ENCODE measurements around the gene C7orf57.

C7orf57 gene

DNA sequence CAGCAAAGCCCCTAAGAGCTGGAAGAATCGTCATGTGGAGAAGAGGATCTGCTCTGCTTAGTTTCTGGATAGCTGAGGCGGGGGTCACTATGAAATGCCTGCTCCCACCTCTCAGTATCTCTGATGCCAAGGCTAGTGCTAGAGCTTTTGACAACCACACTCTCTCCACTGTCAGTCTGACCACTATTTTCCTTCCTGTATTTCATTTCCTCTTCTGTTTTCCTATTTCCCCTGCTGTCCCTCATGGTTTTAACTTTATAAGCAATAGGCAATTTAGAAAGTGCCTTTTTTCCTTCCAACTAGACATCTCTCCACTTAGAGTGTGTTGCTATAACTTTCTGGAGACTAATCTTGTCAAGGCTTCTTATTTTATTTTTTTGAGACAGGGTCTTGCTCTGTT is 23.6 kb downstream of the C7orf57 start:
- TF ChIP-seq, protein P1, sequence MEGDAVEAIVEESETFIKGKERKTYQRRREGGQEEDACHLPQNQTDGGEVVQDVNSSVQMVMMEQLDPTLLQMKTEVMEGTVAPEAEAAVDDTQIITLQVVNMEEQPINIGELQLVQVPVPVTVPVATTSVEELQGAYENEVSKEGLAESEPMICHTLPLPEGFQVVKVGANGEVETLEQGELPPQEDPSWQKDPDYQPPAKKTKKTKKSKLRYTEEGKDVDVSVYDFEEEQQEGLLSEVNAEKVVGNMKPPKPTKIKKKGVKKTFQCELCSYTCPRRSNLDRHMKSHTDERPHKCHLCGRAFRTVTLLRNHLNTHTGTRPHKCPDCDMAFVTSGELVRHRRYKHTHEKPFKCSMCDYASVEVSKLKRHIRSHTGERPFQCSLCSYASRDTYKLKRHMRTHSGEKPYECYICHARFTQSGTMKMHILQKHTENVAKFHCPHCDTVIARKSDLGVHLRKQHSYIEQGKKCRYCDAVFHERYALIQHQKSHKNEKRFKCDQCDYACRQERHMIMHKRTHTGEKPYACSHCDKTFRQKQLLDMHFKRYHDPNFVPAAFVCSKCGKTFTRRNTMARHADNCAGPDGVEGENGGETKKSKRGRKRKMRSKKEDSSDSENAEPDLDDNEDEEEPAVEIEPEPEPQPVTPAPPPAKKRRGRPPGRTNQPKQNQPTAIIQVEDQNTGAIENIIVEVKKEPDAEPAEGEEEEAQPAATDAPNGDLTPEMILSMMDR (IDR thresholded peaks at IDR 0.05; ENCODE audit: insufficient read depth, low read length, poor library complexity, severe bottlenecking), result no peak
- DNase-seq (ENCODE audit: extremely low read depth, insufficient read length), result no peak
- Histone ChIP-seq H3K27me3 (replicated peaks; ENCODE audit: control insufficient read depth, insufficient read depth, low read length) (no peaks in the 10 kb centered on the region), H3K4me3 (replicated peaks; ENCODE audit: low read depth, low read length) (no peak overlapping the region), H3K36me3 (ENCODE audit: control insufficient read depth, insufficient read depth, low read length) (no peaks in the 10 kb centered on the region)

DNA sequence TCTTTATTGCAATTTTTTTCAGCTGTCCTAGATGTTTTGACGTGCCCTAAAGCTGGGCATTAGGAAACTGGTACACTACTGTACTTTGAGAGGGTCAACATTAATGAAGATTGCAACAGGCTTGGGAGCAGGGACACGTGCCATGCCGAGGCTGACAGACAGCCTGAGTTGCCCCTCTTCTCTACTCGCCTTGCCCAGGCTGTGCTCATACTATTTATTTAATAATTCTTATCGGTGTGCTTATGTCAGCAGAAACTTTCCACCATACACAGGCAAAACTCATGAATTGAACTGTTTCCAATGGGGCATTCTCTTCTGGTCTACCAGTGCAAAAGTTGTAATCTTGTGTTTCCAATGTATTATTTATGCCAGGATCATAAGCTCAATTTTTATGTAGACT is 24.4 kb downstream of the C7orf57 start:
- Histone ChIP-seq H3K4me3 (replicated peaks; ENCODE audit: low read depth, low read length) (no peak overlapping the region), H3K36me3 (ENCODE audit: control insufficient read depth, insufficient read depth, low read length) (no peaks in the 10 kb centered on the region), H3K27me3 (replicated peaks; ENCODE audit: control insufficient read depth, insufficient read depth, low read length) (no peaks in the 10 kb centered on the region)
- TF ChIP-seq, protein P1 (IDR thresholded peaks at IDR 0.05; ENCODE audit: insufficient read depth, low read length, poor library complexity, severe bottlenecking), result no peak
- no peak for DNase-seq (ENCODE audit: extremely low read depth, insufficient read length)

DNA sequence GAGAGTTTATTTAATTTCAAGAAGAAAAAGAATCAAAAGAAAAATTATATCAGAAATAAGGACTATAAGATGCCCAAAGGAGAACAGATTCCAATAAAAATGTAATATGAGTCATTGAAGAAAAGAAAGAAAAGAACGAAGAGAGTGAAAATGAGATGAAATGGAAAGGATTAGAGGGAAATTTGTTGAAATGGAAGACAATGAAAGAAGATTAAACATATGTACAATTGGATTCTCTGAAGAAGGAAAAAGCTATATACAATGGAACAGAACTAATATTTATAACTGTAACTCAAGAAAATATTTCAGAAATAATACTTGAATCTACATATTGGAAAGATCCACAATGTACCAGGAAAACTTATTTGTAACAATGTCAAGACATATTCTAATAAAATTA is 28.6 kb downstream of the C7orf57 start:
- DNase-seq (ENCODE audit: extremely low read depth, insufficient read length), result no peak
- TF ChIP-seq, protein P1 (IDR thresholded peaks at IDR 0.05; ENCODE audit: insufficient read depth, low read length, poor library complexity, severe bottlenecking), result no peak
- Histone ChIP-seq H3K27me3 (replicated peaks; ENCODE audit: control insufficient read depth, insufficient read depth, low read length) (no peaks in the 10 kb centered on the region), H3K36me3 (ENCODE audit: control insufficient read depth, insufficient read depth, low read length) (no peaks in the 10 kb centered on the region), H3K4me3 (replicated peaks; ENCODE audit: low read depth, low read length) (no peak overlapping the region)

DNA sequence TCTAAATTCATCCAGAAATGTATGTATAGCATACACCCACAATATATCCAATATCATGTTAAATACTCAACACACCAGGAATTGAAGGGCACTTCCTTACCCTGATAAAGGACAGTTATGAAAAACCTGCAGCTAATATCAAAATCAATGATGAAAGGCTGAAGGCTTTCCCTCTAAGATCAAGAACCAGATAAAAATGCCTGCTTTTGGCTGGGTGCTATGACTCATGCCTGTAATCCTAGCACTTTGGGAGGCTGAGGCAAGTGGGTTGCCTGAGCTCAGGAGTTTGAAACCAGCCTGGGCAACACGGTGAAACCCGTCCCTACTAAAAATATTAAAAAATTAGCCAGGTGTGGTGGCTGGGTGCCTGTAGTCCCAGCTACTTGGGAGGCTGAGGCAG is 32.1 kb downstream of the C7orf57 start:
- H3K36me3 ChIP-seq (ENCODE audit: control insufficient read depth, insufficient read depth, low read length), result no peaks in the 10 kb centered on the region
- no peak for DNase-seq (ENCODE audit: extremely low read depth, insufficient read length)
- no peak overlapping the region for H3K4me3 ChIP-seq (replicated peaks; ENCODE audit: low read depth, low read length)
- TF ChIP-seq, protein P1 (IDR thresholded peaks at IDR 0.05; ENCODE audit: insufficient read depth, low read length, poor library complexity, severe bottlenecking), result no peak
- H3K27me3 ChIP-seq (replicated peaks; ENCODE audit: control insufficient read depth, insufficient read depth, low read length), result no peaks in the 10 kb centered on the region

DNA sequence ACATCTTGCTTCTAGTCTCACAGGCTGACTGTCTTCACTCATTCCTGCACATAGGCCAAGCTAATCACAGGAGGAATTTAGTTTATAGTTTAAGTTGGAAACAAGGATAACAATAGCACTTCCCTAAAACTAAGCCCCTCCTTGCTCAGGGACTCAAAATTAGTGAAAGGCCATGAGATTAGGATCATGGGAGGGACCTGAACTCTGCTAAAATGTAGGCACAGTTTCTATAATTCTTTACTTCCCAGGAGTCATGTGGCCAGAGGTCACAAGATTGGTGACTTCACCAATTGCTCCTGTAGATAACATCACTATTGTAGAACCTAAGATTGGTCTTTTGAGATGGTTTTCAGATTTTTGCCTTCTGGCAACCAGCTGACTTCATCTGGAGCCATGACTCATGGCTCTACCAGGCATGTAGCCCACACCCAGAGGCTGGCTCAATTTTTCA is 38.9 kb downstream of the C7orf57 start:
- no peak for DNase-seq (ENCODE audit: extremely low read depth, insufficient read length)
- no peaks in the 10 kb centered on the region for H3K27me3 ChIP-seq (replicated peaks; ENCODE audit: control insufficient read depth, insufficient read depth, low read length)
- no peak overlapping the region for H3K4me3 ChIP-seq (replicated peaks; ENCODE audit: low read depth, low read length)
- TF ChIP-seq, protein P1 (IDR thresholded peaks at IDR 0.05; ENCODE audit: insufficient read depth, low read length, poor library complexity, severe bottlenecking), result no peak
- H3K36me3 ChIP-seq (ENCODE audit: control insufficient read depth, insufficient read depth, low read length), result no peaks in the 10 kb centered on the region

DNA sequence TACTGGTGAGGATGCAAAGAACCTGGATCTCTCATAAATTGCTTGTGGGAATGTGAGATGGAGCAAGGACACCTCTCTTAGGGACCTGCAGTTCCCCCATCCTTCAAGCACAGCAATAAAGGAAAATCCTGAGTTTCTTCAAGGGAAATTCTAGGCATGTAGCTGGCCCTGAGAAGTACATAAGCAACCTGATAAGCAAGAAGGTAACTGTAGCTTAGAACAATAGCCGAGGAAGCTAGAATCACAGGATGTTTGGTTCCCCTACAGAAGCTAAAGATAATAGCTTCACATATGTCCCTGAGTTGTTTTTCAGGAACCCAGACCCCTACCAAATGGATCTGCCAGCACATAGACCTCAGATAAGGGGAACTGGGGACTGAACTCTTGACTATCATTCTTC is 42.1 kb downstream of the C7orf57 start:
- no peak for DNase-seq (ENCODE audit: extremely low read depth, insufficient read length)
- no peaks in the 10 kb centered on the region for H3K36me3 ChIP-seq (ENCODE audit: control insufficient read depth, insufficient read depth, low read length)
- no peaks in the 10 kb centered on the region for H3K27me3 ChIP-seq (replicated peaks; ENCODE audit: control insufficient read depth, insufficient read depth, low read length)

More for the DNA sequence above, 42.1 kb downstream of the C7orf57 start:
- TF ChIP-seq, protein P1 (IDR thresholded peaks at IDR 0.05; ENCODE audit: insufficient read depth, low read length, poor library complexity, severe bottlenecking), result no peak
- H3K4me3 ChIP-seq (replicated peaks; ENCODE audit: low read depth, low read length), result no peak overlapping the region
